Panc1 (cell line): ENCODE data around the gene CIBAR2. TPM values are rescaled to one million over a fixed set of nuclear protein-coding genes. Genes with fewer than 3 reads are reported as not detected.

Experiments used
- ATAC-seq: fragments of 200-7000 bp; cut with Tn5 transposase; 2 replicates; pipeline ENCODE4 v1.9.1; 2020; ENCODE audit warnings: mild to moderate bottlenecking, moderate library complexity
- BruUV-seq: library from RNA; stranded (reverse); fragments of 400-500 nt; replicated peaks from 2 replicates; lab custom pipeline; 2021; lab: Mats Ljungman, UMichigan
- CTCF ChIA-PET: fragments of 300-600 bp; sonication (Branson Sonifier 250); formaldehyde crosslinking; loops from one replicate; lab custom pipeline; 2022; ENCODE audit warnings: antibody characterized with exemption; lab: Charles Lee
- POLR2A ChIA-PET: fragments of 300-600 bp; sonication (Branson Sonifier 250); formaldehyde crosslinking; loops from one replicate; lab custom pipeline; 2022; ENCODE audit warnings: antibody characterized with exemption; lab: Charles Lee
- DNase-seq: peaks from one replicate; pipeline ENCODE4 v3.0.0-alpha.2; 2010; ENCODE audit warnings: low read depth, low spot score
- H3K27ac ChIP-seq: 2 replicates; pipeline ENCODE4 v1.5.1; 2011; ENCODE audit warnings: mild to moderate bottlenecking, low read length, inconsistent platforms
- H3K27me3 ChIP-seq: fragments of 200-500 bp; sonication (Bioruptor generic); 2 replicates; pipeline ENCODE4 v1.6.0; 2014; ENCODE audit warnings: low read length, inconsistent platforms; ENCODE audit not compliant: control insufficient read depth, insufficient read depth
- H3K36me3 ChIP-seq: fragments of 200-500 bp; sonication (Bioruptor generic); 2 replicates; pipeline ENCODE4 v1.5.1; 2014; ENCODE audit warnings: inconsistent platforms, mild to moderate bottlenecking, low read length, moderate library complexity; ENCODE audit not compliant: control insufficient read depth, insufficient read depth
- H3K4me1 ChIP-seq: 2 replicates; pipeline ENCODE4 v1.5.1; 2011; ENCODE audit warnings: inconsistent platforms, mild to moderate bottlenecking, low read length, moderate library complexity; ENCODE audit not compliant: control insufficient read depth, insufficient read depth
- H3K4me3 ChIP-seq, 2 experiments: 2 replicates each; pipeline ENCODE4 v1.5.1; 2011 to 2012; ENCODE audit warnings: low read depth in 2 of 2, low read length in 2 of 2, mild to moderate bottlenecking in 2 of 2, inconsistent platforms in 1 of 2, moderate library complexity in 1 of 2
- H3K9me3 ChIP-seq: fragments of 200-500 bp; sonication (Bioruptor generic); 2 replicates; pipeline ENCODE4 v1.5.1; 2014; ENCODE audit warnings: low read depth, mild to moderate bottlenecking, inconsistent platforms, low read length, moderate library complexity; ENCODE audit not compliant: control insufficient read depth, insufficient read depth
- POLR2AphosphoS5 ChIP-seq: IDR thresholded peaks from 2 replicates; pipeline ENCODE4 v1.6.1; 2012; ENCODE audit warnings: mild to moderate bottlenecking, low read depth, low read length, moderate library complexity
- SIN3A ChIP-seq: IDR thresholded peaks from 2 replicates; pipeline ENCODE4 v1.6.1; 2012; ENCODE audit warnings: low read depth, mild to moderate bottlenecking, low read length, moderate library complexity, borderline replicate concordance; ENCODE audit not compliant: insufficient read depth
- TCF7L2 ChIP-seq: IDR thresholded peaks from 2 replicates; pipeline ENCODE4 v1.6.1; 2011; ENCODE audit warnings: mild to moderate bottlenecking, low read depth, low read length, inconsistent platforms
- in situ Hi-C: cut with HindIII; loops from 2 replicates; pipeline ENCODE4 v1.10.0; 2016; ENCODE audit warnings: low sequenced_read_pairs, low pct_unique_long_range_greater_than_20kb
- intact Hi-C: fragments of 100-400 bp; cut with micrococcal nuclease; formaldehyde crosslinking; loops from one replicate; pipeline ENCODE4 v1.10.0; 2022; ENCODE audit not compliant: unreplicated experiment
- total RNA-seq: library from RNA; stranded (reverse); gene quantifications from one replicate; pipeline ENCODE4 v1.2.1, GENCODE V29; 2021; ENCODE audit not compliant: unreplicated experiment
- TF ChIP-seq, protein P1 (sequence below): fragments of 450-650 bp; IDR thresholded peaks from 2 replicates; pipeline ENCODE4 v1.5.1; 2017; ENCODE audit warnings: mild to moderate bottlenecking
- TF ChIP-seq, protein P2 (sequence below), 2 experiments: IDR thresholded peaks; 2 replicates each; pipeline ENCODE4 v1.6.1; 2011 to 2012; ENCODE audit warnings: low read depth in 2 of 2, control low read depth in 1 of 2, low read length in 1 of 2, mild to moderate bottlenecking in 1 of 2, moderate library complexity in 1 of 2; ENCODE audit not compliant: insufficient read depth in 1 of 2

CIBAR2 gene
- total RNA-seq, 1 experiment from 2014 or later: not detected

DNA sequence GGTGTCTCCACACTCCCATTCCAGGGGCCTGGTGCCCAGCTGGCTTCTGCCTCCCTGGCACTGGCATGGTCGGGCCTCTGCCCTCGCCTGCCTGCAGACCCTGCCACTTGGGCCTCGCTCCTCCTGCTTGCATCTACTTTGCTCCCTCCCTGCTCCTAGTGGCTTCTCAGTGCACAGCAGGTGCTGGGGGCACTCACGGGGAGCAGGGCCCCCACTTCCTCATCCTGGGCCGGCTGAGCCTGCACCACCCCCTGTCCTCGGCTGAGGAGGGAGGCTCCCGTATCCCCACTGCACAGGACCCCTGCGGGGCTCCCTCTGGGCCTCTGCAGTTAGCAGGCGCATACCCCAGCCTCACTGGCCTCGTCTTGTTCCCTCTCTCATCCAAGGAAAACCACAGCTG is 35.2 kb downstream of the CIBAR2 start:
- POLR2A ChIA-PET: no interaction called here
- Histone ChIP-seq H3K4me3 (no peak overlapping the region), H3K27ac (no peak overlapping the region), H3K27me3 (no peaks in the 10 kb centered on the region), H3K36me3 (no peaks in the 10 kb centered on the region), H3K4me1 (no peaks in the 10 kb centered on the region), H3K9me3 (no peaks in the 10 kb centered on the region)
- BruUV-seq: no TSS peak
- DNase-seq (no peak), ATAC-seq (no peak)
- intact Hi-C loops: no loop called here
- TF ChIP-seq TCF7L2: no peak
- no peak for TF ChIP-seq SIN3A
- TF ChIP-seq, protein P1, sequence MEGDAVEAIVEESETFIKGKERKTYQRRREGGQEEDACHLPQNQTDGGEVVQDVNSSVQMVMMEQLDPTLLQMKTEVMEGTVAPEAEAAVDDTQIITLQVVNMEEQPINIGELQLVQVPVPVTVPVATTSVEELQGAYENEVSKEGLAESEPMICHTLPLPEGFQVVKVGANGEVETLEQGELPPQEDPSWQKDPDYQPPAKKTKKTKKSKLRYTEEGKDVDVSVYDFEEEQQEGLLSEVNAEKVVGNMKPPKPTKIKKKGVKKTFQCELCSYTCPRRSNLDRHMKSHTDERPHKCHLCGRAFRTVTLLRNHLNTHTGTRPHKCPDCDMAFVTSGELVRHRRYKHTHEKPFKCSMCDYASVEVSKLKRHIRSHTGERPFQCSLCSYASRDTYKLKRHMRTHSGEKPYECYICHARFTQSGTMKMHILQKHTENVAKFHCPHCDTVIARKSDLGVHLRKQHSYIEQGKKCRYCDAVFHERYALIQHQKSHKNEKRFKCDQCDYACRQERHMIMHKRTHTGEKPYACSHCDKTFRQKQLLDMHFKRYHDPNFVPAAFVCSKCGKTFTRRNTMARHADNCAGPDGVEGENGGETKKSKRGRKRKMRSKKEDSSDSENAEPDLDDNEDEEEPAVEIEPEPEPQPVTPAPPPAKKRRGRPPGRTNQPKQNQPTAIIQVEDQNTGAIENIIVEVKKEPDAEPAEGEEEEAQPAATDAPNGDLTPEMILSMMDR: no peak
- TF ChIP-seq POLR2AphosphoS5: no peak
- TF ChIP-seq, protein P2, sequence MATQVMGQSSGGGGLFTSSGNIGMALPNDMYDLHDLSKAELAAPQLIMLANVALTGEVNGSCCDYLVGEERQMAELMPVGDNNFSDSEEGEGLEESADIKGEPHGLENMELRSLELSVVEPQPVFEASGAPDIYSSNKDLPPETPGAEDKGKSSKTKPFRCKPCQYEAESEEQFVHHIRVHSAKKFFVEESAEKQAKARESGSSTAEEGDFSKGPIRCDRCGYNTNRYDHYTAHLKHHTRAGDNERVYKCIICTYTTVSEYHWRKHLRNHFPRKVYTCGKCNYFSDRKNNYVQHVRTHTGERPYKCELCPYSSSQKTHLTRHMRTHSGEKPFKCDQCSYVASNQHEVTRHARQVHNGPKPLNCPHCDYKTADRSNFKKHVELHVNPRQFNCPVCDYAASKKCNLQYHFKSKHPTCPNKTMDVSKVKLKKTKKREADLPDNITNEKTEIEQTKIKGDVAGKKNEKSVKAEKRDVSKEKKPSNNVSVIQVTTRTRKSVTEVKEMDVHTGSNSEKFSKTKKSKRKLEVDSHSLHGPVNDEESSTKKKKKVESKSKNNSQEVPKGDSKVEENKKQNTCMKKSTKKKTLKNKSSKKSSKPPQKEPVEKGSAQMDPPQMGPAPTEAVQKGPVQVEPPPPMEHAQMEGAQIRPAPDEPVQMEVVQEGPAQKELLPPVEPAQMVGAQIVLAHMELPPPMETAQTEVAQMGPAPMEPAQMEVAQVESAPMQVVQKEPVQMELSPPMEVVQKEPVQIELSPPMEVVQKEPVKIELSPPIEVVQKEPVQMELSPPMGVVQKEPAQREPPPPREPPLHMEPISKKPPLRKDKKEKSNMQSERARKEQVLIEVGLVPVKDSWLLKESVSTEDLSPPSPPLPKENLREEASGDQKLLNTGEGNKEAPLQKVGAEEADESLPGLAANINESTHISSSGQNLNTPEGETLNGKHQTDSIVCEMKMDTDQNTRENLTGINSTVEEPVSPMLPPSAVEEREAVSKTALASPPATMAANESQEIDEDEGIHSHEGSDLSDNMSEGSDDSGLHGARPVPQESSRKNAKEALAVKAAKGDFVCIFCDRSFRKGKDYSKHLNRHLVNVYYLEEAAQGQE (IDR thresholded peaks at IDR 0.05; ENCODE audit: insufficient read depth in 1 of 2, low read depth in 2 of 2, low read length in 1 of 2): no peak
- CTCF ChIA-PET: no interaction called here
- in situ Hi-C loops: no loop called here

DNA sequence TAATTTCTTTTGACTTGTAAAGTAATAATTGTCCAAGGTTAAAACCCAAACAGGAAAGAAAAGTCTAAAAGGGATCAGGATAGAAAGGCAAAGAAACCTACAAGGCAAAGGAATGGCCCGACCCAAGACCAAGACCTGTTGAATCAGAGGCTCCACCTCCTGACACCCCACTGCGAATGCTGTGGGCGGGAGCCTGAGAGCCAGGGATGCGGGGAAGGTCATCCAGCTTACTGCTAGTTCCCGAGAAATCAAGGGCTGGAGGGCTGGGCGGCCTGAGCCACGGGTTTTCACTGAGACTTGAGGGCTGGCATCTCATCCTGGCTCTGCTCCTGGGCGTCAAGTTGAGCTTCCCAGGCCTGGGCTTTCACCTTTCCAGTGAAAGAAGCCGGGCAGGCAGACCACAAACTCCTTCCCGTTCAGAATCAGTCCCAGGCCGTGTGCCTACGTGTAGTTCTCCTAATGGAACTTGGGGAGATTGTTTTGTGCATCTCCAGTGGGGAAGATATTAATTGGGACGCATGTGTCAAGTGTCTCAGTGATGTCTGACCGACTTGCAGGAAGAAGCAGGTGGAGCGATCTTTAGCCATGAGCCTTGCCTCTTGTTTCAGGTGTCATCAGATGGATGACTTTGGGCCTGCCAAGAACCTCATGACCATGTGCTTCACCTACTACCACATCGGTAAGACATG is 36.9 kb downstream of the CIBAR2 start:
- DNase-seq (no peak), ATAC-seq (no peak)
- BruUV-seq: no TSS peak
- TF ChIP-seq POLR2AphosphoS5 (no peak), SIN3A (no peak), TCF7L2 (no peak)
- TF ChIP-seq, protein P2 (IDR thresholded peaks at IDR 0.05; ENCODE audit: insufficient read depth in 1 of 2, low read depth in 2 of 2, low read length in 1 of 2): no peak
- TF ChIP-seq, protein P1: no peak
- H3K4me3 ChIP-seq: no peak overlapping the region
- no peaks in the 10 kb centered on the region for H3K4me1 ChIP-seq
- ChIA-PET POLR2A (no interaction called here), CTCF (no interaction called here)
- H3K36me3 ChIP-seq: no peaks in the 10 kb centered on the region
- no peaks in the 10 kb centered on the region for H3K27me3 ChIP-seq
- intact Hi-C loops: no loop called here
- H3K27ac ChIP-seq: no peak overlapping the region
- in situ Hi-C loops: no loop called here
- no peaks in the 10 kb centered on the region for H3K9me3 ChIP-seq
